ENCODE results near the gene SLC1A5.

DNA sequence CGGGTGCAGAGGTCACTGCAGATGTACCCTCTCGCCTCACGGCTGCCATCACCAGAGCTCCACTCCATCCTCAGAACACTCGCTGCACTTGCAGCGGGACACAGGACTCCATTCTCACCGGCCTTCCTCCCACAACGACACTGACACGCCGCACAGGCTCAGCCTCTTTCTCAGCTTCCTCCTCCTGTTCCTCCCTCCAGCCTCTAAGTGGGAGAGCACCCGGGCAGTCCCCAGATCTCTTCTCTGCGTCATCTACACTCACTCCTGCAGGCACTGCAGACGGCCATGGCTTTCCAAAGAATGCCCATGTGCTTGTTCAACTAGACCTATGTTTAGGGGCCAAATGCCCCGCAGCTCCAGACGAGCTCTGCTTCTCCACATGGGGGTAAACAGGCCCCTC, 56.8 kb downstream of the SLC1A5 start:
- TF ChIP-seq, protein P1, sequence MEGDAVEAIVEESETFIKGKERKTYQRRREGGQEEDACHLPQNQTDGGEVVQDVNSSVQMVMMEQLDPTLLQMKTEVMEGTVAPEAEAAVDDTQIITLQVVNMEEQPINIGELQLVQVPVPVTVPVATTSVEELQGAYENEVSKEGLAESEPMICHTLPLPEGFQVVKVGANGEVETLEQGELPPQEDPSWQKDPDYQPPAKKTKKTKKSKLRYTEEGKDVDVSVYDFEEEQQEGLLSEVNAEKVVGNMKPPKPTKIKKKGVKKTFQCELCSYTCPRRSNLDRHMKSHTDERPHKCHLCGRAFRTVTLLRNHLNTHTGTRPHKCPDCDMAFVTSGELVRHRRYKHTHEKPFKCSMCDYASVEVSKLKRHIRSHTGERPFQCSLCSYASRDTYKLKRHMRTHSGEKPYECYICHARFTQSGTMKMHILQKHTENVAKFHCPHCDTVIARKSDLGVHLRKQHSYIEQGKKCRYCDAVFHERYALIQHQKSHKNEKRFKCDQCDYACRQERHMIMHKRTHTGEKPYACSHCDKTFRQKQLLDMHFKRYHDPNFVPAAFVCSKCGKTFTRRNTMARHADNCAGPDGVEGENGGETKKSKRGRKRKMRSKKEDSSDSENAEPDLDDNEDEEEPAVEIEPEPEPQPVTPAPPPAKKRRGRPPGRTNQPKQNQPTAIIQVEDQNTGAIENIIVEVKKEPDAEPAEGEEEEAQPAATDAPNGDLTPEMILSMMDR (IDR thresholded peaks at IDR 0.05; ENCODE audit: insufficient read depth, low read depth, low read length), result no peak
- TF ChIP-seq EZH2 (IDR thresholded peaks at IDR 0.05; ENCODE audit: insufficient read depth, low read length), result no peak
